H1 (cell line): Measurements from ENCODE around the gene MYCBPAP. TPM values are rescaled to one million over a fixed set of nuclear protein-coding genes. Genes with fewer than 3 reads are reported as not detected.

Experiments
- FOSL1 ChIP-seq: IDR thresholded peaks from 2 replicates; pipeline ENCODE4 v1.6.1; 2011; ENCODE audit warnings: mild to moderate bottlenecking, low read depth, low read length, moderate library complexity; ENCODE audit not compliant: insufficient read depth
- HDAC2 ChIP-seq, 2 experiments: fragments of 300-600 bp in 1 of 2; sonication (generic) in 1 of 2; IDR thresholded peaks; 2 replicates each; pipeline ENCODE4 v1.6.1; 2011 to 2012; ENCODE audit warnings: low read depth in 2 of 2, low read length in 2 of 2, mild to moderate bottlenecking in 2 of 2, moderate library complexity in 2 of 2, borderline replicate concordance in 1 of 2, inconsistent platforms in 1 of 2
- RBBP5 ChIP-seq: IDR thresholded peaks from 2 replicates; pipeline ENCODE4 v1.7.1; 2012; ENCODE audit warnings: low read depth, mild to moderate bottlenecking, inconsistent platforms, low read length, moderate library complexity, borderline replicate concordance
- RFX5 ChIP-seq: IDR thresholded peaks from 2 replicates; pipeline ENCODE4 v1.6.1; 2011; ENCODE audit warnings: low read depth, low read length, improper control_type of control experiment, borderline replicate concordance
- SP1 ChIP-seq: IDR thresholded peaks from 2 replicates; pipeline ENCODE4 v1.6.1; 2011; ENCODE audit warnings: low read depth, low read length
- SP4 ChIP-seq: IDR thresholded peaks from 2 replicates; pipeline ENCODE4 v1.6.1; 2012; ENCODE audit warnings: low read length, inconsistent platforms
- SRF ChIP-seq: IDR thresholded peaks from 2 replicates; pipeline ENCODE4 v1.6.1; 2011; ENCODE audit warnings: mild to moderate bottlenecking, low read depth, low read length, moderate library complexity
- TCF12 ChIP-seq: IDR thresholded peaks from 2 replicates; pipeline ENCODE4 v1.6.1; 2011; ENCODE audit warnings: low read depth, mild to moderate bottlenecking, low read length
- polyA plus RNA-seq, 7 experiments: library from polyadenylated mRNA; depleted of rRNA in 3 of 7; stranded (reverse) in 5 of 7; unstranded in 2 of 7; fragments of >200 nt in 5 of 7; fragments of 200-250 nt in 2 of 7; gene quantifications; 1 replicate in 5 of 7; 2 replicates in 1 of 7; 4 replicates in 1 of 7; pipeline versions ENCODE4 v1.2.1 to v1.2.3, GENCODE V29; 2011 to 2013; ENCODE audit warnings: missing spikeins in 2 of 7, mixed read lengths in 2 of 7
- total RNA-seq: library from RNA; stranded (reverse); fragmentation: NEBNext Ultra II Directional; extraction: Animal tissue kit (Norgen Biotek cat#: 25700); gene quantifications from 2 replicates; pipeline ENCODE4 v1.2.1, GENCODE V29; 2021
- TF ChIP-seq, protein P1 (sequence below): fragments of 300-600 bp; sonication (generic); IDR thresholded peaks from 2 replicates; pipeline ENCODE4 v1.7.1; 2012; ENCODE audit warnings: low read length, moderate library complexity, mild to moderate bottlenecking, inconsistent platforms; ENCODE audit not compliant: insufficient replicate concordance

MYCBPAP gene
- total and polyA plus RNA-seq, 2 of the 8 experiments (the other 6 are each of a cell fraction or from before 2014, with no cell fraction given): 0.89 to 3.3 TPM

DNA sequence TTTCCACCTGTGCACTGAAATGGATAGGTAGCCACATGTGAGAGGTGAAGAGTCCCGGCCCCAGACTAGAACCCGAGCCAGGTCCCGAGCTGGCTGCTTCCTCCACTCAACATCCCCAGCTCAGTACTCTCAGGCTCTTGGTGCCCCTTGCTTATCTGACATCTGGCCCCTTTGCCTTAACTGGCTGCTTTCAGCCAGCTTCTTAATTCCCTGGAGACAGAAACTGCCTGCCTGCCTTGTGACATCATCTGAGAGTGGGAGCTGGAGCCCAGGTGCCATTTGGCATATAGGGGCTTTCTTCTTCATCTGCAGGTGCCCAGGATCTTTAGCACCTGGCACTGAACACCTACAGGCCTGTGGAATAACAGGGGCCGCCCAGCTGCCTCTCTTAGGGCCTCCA, 48.5 kb upstream of the MYCBPAP start (continued):
- TF ChIP-seq, protein P1, sequence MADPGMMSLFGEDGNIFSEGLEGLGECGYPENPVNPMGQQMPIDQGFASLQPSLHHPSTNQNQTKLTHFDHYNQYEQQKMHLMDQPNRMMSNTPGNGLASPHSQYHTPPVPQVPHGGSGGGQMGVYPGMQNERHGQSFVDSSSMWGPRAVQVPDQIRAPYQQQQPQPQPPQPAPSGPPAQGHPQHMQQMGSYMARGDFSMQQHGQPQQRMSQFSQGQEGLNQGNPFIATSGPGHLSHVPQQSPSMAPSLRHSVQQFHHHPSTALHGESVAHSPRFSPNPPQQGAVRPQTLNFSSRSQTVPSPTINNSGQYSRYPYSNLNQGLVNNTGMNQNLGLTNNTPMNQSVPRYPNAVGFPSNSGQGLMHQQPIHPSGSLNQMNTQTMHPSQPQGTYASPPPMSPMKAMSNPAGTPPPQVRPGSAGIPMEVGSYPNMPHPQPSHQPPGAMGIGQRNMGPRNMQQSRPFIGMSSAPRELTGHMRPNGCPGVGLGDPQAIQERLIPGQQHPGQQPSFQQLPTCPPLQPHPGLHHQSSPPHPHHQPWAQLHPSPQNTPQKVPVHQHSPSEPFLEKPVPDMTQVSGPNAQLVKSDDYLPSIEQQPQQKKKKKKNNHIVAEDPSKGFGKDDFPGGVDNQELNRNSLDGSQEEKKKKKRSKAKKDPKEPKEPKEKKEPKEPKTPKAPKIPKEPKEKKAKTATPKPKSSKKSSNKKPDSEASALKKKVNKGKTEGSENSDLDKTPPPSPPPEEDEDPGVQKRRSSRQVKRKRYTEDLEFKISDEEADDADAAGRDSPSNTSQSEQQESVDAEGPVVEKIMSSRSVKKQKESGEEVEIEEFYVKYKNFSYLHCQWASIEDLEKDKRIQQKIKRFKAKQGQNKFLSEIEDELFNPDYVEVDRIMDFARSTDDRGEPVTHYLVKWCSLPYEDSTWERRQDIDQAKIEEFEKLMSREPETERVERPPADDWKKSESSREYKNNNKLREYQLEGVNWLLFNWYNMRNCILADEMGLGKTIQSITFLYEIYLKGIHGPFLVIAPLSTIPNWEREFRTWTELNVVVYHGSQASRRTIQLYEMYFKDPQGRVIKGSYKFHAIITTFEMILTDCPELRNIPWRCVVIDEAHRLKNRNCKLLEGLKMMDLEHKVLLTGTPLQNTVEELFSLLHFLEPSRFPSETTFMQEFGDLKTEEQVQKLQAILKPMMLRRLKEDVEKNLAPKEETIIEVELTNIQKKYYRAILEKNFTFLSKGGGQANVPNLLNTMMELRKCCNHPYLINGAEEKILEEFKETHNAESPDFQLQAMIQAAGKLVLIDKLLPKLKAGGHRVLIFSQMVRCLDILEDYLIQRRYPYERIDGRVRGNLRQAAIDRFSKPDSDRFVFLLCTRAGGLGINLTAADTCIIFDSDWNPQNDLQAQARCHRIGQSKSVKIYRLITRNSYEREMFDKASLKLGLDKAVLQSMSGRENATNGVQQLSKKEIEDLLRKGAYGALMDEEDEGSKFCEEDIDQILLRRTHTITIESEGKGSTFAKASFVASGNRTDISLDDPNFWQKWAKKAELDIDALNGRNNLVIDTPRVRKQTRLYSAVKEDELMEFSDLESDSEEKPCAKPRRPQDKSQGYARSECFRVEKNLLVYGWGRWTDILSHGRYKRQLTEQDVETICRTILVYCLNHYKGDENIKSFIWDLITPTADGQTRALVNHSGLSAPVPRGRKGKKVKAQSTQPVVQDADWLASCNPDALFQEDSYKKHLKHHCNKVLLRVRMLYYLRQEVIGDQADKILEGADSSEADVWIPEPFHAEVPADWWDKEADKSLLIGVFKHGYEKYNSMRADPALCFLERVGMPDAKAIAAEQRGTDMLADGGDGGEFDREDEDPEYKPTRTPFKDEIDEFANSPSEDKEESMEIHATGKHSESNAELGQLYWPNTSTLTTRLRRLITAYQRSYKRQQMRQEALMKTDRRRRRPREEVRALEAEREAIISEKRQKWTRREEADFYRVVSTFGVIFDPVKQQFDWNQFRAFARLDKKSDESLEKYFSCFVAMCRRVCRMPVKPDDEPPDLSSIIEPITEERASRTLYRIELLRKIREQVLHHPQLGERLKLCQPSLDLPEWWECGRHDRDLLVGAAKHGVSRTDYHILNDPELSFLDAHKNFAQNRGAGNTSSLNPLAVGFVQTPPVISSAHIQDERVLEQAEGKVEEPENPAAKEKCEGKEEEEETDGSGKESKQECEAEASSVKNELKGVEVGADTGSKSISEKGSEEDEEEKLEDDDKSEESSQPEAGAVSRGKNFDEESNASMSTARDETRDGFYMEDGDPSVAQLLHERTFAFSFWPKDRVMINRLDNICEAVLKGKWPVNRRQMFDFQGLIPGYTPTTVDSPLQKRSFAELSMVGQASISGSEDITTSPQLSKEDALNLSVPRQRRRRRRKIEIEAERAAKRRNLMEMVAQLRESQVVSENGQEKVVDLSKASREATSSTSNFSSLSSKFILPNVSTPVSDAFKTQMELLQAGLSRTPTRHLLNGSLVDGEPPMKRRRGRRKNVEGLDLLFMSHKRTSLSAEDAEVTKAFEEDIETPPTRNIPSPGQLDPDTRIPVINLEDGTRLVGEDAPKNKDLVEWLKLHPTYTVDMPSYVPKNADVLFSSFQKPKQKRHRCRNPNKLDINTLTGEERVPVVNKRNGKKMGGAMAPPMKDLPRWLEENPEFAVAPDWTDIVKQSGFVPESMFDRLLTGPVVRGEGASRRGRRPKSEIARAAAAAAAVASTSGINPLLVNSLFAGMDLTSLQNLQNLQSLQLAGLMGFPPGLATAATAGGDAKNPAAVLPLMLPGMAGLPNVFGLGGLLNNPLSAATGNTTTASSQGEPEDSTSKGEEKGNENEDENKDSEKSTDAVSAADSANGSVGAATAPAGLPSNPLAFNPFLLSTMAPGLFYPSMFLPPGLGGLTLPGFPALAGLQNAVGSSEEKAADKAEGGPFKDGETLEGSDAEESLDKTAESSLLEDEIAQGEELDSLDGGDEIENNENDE: no peak
- TF ChIP-seq FOSL1 (no peak), SP4 (no peak), RFX5 (no peak), TCF12 (no peak), HDAC2 (IDR thresholded peaks at IDR 0.05; ENCODE audit: borderline replicate concordance in 1 of 2, low read depth in 2 of 2, low read length in 2 of 2) (no peak), SRF (no peak), SP1 (no peak), RBBP5 (no peak)
